DMS79 (cell line): ENCODE results near the gene WASF3.
"Not testable (repeated sequence)": the region's sequence is repeated elsewhere in the genome, so short reads cannot be mapped to it uniquely, and the experiment has no call there.

Source experiments
- DNase-seq: peaks from one replicate; lab custom pipeline; 2025; lab: John Stamatoyannopoulos, UW

The WASF3 gene

DNA sequence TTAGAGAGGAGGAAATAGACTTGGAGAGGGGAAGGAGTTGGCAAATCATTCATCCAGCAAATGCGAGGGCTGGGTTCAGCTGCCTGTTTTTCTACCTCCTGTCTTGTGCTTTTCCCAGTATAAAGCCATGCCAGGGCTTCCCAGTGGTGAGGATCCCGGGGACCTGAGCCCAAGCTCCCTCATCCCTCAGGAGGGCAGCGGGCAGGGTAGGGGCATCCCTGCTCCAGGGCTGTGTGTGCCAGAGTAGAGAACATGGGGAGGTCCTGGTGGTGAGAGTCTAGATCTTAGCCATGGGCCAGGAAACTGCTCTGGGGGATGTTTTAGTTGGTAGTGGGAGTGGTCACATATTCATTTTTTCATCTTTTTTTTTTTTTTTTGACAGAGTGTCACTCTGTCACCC is 159.5 kb downstream of the WASF3 start:
- no peak for DNase-seq

DNA sequence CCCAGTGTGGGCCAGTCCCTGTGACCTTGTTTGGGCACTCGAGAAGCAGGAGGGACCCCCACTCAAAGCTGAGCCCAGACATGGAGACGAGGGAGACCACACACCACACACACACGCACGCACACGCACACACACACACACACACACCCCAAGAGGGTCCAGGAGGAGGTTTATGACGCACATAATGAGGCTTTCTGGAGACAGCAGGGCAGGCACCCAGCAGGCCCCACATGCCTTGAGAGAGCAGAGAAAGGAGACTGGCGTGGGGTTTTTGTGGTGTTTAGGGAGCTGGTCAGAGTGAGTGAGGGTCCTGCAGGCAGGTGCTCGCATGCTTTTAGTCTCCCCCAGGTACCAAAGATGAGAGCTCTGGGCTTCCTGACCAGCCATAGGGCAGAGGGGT is 160.7 kb downstream of the WASF3 start:
- DNase-seq = no peak

DNA sequence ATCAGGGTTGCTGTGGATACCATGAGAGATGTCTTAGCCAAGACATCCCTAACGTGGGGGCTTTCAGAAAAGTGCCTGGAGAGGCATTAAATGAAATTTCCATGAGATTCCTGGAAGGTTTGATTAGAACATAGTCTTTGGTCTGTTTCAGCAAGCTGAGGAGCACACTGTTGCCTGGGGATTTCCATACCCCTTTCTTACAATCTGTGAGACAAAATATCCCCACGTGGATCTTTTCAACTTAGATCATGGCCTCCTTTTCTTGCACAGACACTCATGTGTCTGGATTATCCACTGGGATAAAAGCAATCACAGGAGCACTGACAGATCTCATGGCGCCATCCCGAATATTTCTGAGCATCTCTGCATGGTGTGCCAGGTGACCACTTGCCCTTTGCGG is 161.4 kb downstream of the WASF3 start:
- no peak for DNase-seq

DNA sequence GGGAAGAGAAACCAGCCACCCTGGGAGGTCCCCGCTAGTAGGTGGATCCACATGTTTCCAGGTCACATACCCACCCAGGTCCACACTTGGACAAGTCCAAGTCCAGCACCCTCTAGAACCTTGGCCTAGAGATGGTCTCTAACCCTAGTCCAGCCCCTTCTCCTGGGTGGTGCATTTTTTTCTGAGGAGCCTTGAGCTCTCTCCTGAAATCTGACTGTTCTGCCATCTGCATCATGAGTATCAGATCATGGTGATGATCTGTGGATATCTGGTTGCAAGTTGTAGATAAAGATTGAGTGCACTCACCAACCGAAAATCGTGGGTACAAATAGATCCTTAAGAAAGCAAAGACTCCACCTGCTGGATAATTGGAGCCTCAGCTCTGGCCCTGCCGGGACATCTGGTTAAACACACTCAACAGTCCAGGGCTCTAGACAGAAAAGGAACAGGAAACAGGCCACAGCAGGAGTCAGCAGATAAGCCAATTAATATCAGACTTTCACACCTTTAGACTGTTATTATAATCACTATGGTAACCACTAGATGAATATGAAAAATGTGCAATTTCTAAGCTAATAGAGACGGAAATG is 162.0 kb downstream of the WASF3 start:
- no peak for DNase-seq

DNA sequence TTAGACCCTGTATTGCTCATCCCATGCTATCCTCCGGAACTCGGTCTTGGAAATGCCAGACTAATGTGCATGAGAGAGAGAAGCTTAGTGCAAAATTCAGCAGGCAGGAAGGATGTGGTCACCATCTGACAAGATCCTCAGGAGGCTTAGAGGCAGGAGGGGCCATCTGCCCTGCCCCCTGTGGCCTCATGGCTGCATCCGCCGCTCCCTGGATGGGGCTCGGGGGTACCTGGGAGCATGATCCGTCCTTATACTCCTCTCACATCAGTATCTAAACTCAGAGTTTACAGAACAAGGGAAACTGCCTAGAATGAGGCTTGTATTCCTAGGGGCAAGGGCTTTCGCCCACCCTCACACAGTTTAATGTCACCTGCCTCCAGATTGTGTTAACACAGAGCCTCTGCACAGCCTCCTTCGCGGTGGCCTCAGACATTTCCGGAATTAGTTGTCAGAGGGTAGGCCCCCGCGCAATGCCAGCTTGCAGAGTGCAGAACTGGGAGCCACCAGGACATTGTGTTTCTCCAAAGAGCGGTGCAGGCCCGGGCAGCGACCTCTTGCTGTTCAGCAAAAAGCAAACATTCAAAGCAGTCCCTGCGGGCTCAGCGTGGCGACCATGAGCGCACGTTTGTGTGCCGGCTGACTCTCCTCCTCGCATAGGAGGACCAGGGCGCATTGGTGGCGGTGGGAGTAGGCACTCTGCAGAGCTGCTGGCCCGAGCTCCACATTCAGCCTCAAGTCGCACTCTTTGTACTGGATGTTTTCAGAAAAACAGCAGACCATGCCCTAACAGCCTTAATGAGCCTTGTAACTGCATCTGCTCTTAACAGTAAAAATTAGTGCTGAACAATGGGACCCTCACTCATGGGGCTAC is 164.0 kb downstream of the WASF3 start:
- DNase-seq = no peak

DNA sequence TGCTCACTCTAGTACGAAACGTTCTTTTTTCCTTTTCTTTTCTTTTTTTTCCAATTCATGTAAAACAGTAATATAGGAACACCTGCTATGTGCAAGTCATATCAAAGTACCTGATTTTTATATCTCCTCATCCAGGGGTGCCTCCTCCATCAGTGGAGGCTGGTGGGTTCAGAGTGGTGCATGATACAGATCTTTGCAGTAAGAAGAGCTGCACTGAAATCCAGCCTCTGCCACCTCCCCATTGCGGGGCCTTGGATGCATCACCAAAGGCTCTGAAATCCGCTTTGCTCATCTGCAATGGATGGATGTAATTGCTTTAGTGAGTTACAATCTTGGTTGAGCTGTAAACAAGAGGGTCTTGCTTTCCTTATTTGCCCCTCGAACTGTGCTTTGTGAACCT is 164.8 kb downstream of the WASF3 start:
- no peak for DNase-seq

DNA sequence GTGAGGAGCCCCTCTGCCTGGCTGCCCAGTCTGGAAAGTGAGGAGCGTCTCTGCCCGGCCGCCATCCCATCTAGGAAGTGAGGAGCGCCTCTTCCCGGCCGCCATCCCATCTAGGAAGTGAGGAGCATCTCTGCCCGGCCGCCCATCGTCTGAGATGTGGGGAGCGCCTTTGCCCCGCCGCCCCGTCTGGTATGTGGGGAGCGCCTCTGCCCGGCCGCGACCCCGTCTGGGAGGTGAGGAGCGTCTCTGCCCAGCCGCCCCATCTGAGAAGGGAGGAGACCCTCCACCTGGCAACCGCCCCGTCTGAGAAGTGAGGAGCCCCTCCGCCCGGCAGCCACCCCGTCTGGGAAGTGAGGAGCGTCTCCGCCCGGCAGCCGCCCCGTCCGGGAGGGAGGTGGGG is 166.1 kb downstream of the WASF3 start:
- DNase-seq = not testable (repeated sequence)

DNA sequence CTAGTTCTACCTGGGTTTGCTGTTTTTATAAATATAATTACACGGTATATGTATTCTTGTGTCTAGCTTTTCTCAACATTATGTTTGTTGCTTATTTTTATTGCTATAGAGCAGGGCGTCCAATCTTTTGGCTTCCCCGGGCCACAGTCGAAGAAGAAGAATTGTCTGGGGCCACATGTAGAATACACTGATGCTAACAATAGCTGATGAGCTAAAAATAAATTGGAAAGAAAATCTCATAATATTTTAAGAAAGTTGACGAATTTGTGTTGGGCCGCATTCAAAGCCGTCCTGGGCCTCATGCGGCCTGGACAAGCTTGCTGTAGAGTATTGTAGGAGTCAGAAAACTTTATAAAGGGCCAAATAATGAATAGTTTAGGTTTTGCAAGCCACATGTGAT is 169.2 kb downstream of the WASF3 start:
- no peak for DNase-seq

DNA sequence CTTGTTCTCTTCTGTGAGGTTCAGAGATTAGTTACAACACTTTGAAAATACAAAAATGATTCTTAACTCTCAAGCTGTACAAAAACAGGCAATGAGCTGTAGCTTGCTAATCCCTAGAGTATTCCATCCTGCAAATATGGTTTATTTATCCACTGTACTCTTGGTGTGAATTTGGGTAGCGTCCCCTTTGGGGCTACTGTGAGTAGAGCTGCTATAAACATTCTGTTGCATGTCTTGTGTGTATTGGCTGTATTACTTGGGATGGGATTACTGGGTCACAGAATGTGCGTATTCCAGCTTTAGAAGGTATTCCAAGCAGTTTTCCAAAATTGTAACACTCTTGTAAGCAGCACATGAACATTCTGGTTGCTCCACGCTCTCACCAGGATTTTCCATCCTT is 169.6 kb downstream of the WASF3 start:
- no peak for DNase-seq

DNA sequence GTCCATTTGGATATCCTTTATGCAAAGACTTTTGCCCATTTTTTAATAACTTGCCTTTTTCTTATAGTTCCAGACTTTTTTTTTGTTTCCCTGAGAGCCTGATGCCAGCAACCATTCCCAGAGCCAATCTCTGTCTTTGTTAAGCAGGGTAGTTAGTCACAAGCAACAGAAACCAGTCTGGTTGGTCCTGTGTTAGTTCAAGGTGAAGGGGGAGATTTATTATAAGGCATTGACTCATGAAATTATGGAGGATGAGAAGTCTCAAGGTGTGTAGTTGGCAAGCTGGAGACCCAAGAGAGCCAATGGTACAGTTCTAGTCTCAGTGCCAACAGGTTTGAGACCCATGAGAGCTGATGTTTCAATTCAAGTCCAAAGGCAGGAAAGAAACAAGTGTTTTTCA is 170.2 kb downstream of the WASF3 start:
- DNase-seq = no peak

DNA sequence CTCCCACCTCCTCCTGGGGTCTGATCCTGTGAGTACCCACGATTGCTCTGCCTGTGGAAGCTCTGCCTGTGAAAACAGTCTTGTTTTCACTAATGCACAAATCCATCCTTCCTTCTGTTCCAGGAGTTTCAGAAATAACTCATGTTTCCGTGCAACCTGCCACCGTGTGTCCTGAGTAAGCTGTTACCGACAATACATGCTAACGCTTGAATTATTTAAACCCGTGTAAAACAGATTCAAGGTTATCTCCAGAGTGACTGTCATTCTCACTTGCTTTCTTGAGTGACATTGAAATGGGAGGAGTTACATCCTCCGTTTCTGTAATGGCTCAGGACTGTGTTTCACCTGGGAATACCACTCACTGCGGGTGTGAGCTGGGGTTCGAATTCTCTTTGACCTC is 178.2 kb downstream of the WASF3 start:
- DNase-seq = no peak
